Lower lobe of right lung (tissue), 2 donors: Measurements from ENCODE around the gene CD200R1L. TPM values are rescaled to one million over a fixed set of nuclear protein-coding genes. Genes with fewer than 3 reads are reported as not detected.

Experiments used
- ATAC-seq, 2 donors: fragments of 200-7000 bp; cut with Tn5 transposase; one replicate each; pipeline ENCODE4 v1.9.1; 2020 to 2022; ENCODE audit warnings: mild to moderate bottlenecking in 2 of 2, moderate library complexity in 2 of 2
- DNase-seq: peaks from one replicate; pipeline ENCODE4 v3.0.0-alpha.2; 2020
- H3K27ac ChIP-seq: fragments of 200-600 bp; one replicate; pipeline ENCODE4 v1.8.0; 2022
- H3K27me3 ChIP-seq: fragments of 200-600 bp; one replicate; pipeline ENCODE4 v1.8.0; 2022; ENCODE audit warnings: low read depth
- H3K36me3 ChIP-seq: fragments of 200-600 bp; one replicate; pipeline ENCODE4 v1.8.0; 2022; ENCODE audit warnings: mild to moderate bottlenecking
- H3K4me1 ChIP-seq: fragments of 200-600 bp; one replicate; pipeline ENCODE4 v1.8.0; 2022
- H3K4me3 ChIP-seq: fragments of 200-600 bp; one replicate; pipeline ENCODE4 v1.8.0; 2022; ENCODE audit warnings: mild to moderate bottlenecking
- H3K9me3 ChIP-seq: fragments of 200-600 bp; one replicate; pipeline ENCODE4 v1.8.0; 2022
- CTCF ChIP-seq: fragments of 200-600 bp; IDR thresholded peaks from one replicate; pipeline ENCODE4 v1.8.0; 2022; ENCODE audit warnings: antibody characterized with exemption, mild to moderate bottlenecking
- intact Hi-C: fragments of 100-400 bp; cut with DNase I; formaldehyde crosslinking; loops from one replicate; pipeline ENCODE4 v1.11.0; 2022
- total RNA-seq: library from RNA; stranded (reverse); fragmentation: NEBNext Ultra II Directional; extraction: Animal tissue kit (Norgen Biotek cat#: 25700); gene quantifications from one replicate; pipeline ENCODE4 v1.2.1, GENCODE V29; 2021
- donor health status: DM: no; HTN: yes; CAD: no; lungs with severe emphysema.

The CD200R1L gene
- total RNA-seq, 1 donor from 2014 or later, result not detected

GRCh38 chr3:112881891-112882290, 35.2 kb upstream of the CD200R1L start:
- H3K36me3 ChIP-seq, result no peaks in the 10 kb centered on the region
- no peaks in the 10 kb centered on the region for H3K4me1 ChIP-seq
- no peaks in the 10 kb centered on the region for H3K9me3 ChIP-seq
- TF ChIP-seq CTCF, result no peak
- H3K27ac ChIP-seq, result no peak overlapping the region
- DNase-seq (no peak), ATAC-seq (no peak)
- intact Hi-C loops, result no loop called here
- H3K27me3 ChIP-seq, result no peaks in the 10 kb centered on the region
- no peak overlapping the region for H3K4me3 ChIP-seq

GRCh38 chr3:112875561-112875960, 28.9 kb upstream of the CD200R1L start:
- DNase-seq (no peak), ATAC-seq (no peak)
- no peak overlapping the region for H3K27ac ChIP-seq
- H3K4me1 ChIP-seq, result no peaks in the 10 kb centered on the region
- H3K9me3 ChIP-seq, result no peaks in the 10 kb centered on the region
- H3K27me3 ChIP-seq, result no peaks in the 10 kb centered on the region
- no peak for TF ChIP-seq CTCF
- intact Hi-C loops, result no loop called here
- H3K4me3 ChIP-seq, result no peak overlapping the region
- H3K36me3 ChIP-seq, result no peaks in the 10 kb centered on the region

GRCh38 chr3:112874725-112875124, 28.1 kb upstream of the CD200R1L start:
- Histone ChIP-seq H3K4me1 (no peaks in the 10 kb centered on the region), H3K27me3 (no peaks in the 10 kb centered on the region), H3K4me3 (no peak overlapping the region), H3K9me3 (peaks cover 5% of the 10 kb centered on the region), H3K36me3 (no peaks in the 10 kb centered on the region), H3K27ac (no peak overlapping the region)
- intact Hi-C loops, result no loop called here
- DNase-seq (no peak), ATAC-seq (no peak)
- TF ChIP-seq CTCF, result no peak

- Histone ChIP-seq H3K27ac (no peak overlapping the region), H3K4me3 (no peak overlapping the region), H3K4me1 (no peaks in the 10 kb centered on the region), H3K27me3 (no peaks in the 10 kb centered on the region), H3K36me3 (no peaks in the 10 kb centered on the region), H3K9me3 (peaks cover 8% of the 10 kb centered on the region)
- intact Hi-C loops, result no loop called here
- TF ChIP-seq CTCF, result no peak
- ATAC-seq (no peak), DNase-seq (no peak)
Observed at GRCh38 chr3:112873632-112874031, 27.0 kb upstream of the CD200R1L start.

GRCh38 chr3:112871735-112872134, 25.1 kb upstream of the CD200R1L start:
- Histone ChIP-seq H3K4me3 (no peak overlapping the region), H3K4me1 (no peaks in the 10 kb centered on the region), H3K36me3 (no peaks in the 10 kb centered on the region), H3K27ac (no peak overlapping the region), H3K9me3 (peaks cover 8% of the 10 kb centered on the region), H3K27me3 (no peaks in the 10 kb centered on the region)
- ATAC-seq, result no peak
- no peak for DNase-seq
- no peak for TF ChIP-seq CTCF
- intact Hi-C loops, result no loop called here

GRCh38 chr3:112865757-112866156, 19.1 kb upstream of the CD200R1L start:
- ATAC-seq (no peak), DNase-seq (no peak)
- Histone ChIP-seq H3K27me3 (no peaks in the 10 kb centered on the region), H3K27ac (no peak overlapping the region), H3K9me3 (peaks cover 8% of the 10 kb centered on the region), H3K4me3 (no peak overlapping the region), H3K4me1 (no peaks in the 10 kb centered on the region), H3K36me3 (no peaks in the 10 kb centered on the region)
- TF ChIP-seq CTCF, result no peak
- intact Hi-C loops, result no loop called here
